ENCODE measurements around the gene ACYP2.

The ACYP2 gene

GRCh38 chr2:54347622-54348021 is 232.2 kb downstream of the ACYP2 start:
- H3K27ac ChIP-seq (ENCODE audit: low read depth, low read length, severe bottlenecking): no peak overlapping the region
- H3K36me3 ChIP-seq (ENCODE audit: control insufficient read depth, insufficient read depth, low read length): no peaks in the 10 kb centered on the region
- no peaks in the 10 kb centered on the region for H3K9me3 ChIP-seq (ENCODE audit: control insufficient read depth, low read length)
- WGBS, 2 experiments (ENCODE audit: insufficient coverage in 2 of 2): 33 to 81% methylated on average over 1 to 2 of the region's 3 CpGs
- no peaks in the 10 kb centered on the region for H3K4me1 ChIP-seq (ENCODE audit: control insufficient read depth, insufficient read depth, low read length, poor library complexity, severe bottlenecking)
- no peak overlapping the region for H3K4me3 ChIP-seq (ENCODE audit: extremely low read depth, insufficient read depth, low read length, poor library complexity, severe bottlenecking)

GRCh38 chr2:54348646-54349045 is 233.2 kb downstream of the ACYP2 start:
- no peak overlapping the region for H3K4me3 ChIP-seq (ENCODE audit: extremely low read depth, insufficient read depth, low read length, poor library complexity, severe bottlenecking)
- no peaks in the 10 kb centered on the region for H3K9me3 ChIP-seq (ENCODE audit: control insufficient read depth, low read length)
- 74 to 94% methylated on average over 2 of the region's 2 CpGs for WGBS, 2 experiments (ENCODE audit: insufficient coverage in 2 of 2)
- peaks cover 3% of the 10 kb centered on the region for H3K4me1 ChIP-seq (ENCODE audit: control insufficient read depth, insufficient read depth, low read length, poor library complexity, severe bottlenecking)
- H3K27ac ChIP-seq (ENCODE audit: low read depth, low read length, severe bottlenecking): no peak overlapping the region
- no peaks in the 10 kb centered on the region for H3K36me3 ChIP-seq (ENCODE audit: control insufficient read depth, insufficient read depth, low read length)

- H3K4me1 ChIP-seq (ENCODE audit: control insufficient read depth, insufficient read depth, low read length, poor library complexity, severe bottlenecking): peaks cover 3% of the 10 kb centered on the region
- H3K9me3 ChIP-seq (ENCODE audit: control insufficient read depth, low read length): no peaks in the 10 kb centered on the region
- H3K36me3 ChIP-seq (ENCODE audit: control insufficient read depth, insufficient read depth, low read length): no peaks in the 10 kb centered on the region
- H3K4me3 ChIP-seq (ENCODE audit: extremely low read depth, insufficient read depth, low read length, poor library complexity, severe bottlenecking): no peak overlapping the region
- H3K27ac ChIP-seq (ENCODE audit: low read depth, low read length, severe bottlenecking): no peak overlapping the region
- WGBS, 2 experiments (ENCODE audit: insufficient coverage in 2 of 2): 80 to 100% methylated on average over 1 of the region's 3 CpGs
Observed at GRCh38 chr2:54350426-54350825, 235.0 kb downstream of the ACYP2 start.

DNA sequence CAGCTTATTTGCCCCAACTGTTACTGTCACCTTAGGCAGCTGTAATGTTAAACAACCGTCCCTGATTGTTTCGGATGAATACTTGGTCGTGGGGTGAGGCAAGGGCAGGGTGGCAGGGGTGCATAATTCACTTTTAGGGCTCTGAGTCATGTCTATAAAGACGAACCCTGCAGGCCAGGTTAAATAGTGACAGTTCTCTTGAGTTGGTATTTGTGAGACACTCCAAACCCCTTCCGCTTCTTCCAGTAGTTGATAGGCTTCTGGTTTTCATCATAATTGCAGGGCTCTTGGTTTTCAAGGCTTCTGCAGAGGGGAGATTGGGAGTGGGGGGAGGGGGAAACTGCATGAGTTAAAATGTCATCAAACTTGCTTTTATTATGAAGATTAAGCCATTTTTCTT is 237.8 kb downstream of the ACYP2 start:
- Histone ChIP-seq H3K27ac (ENCODE audit: low read depth, low read length, severe bottlenecking) (peak overlapping the region; percentile 11), H3K9me3 (ENCODE audit: control insufficient read depth, low read length) (no peaks in the 10 kb centered on the region), H3K4me3 (ENCODE audit: extremely low read depth, insufficient read depth, low read length, poor library complexity, severe bottlenecking) (no peak overlapping the region), H3K36me3 (ENCODE audit: control insufficient read depth, insufficient read depth, low read length) (no peaks in the 10 kb centered on the region), H3K4me1 (ENCODE audit: control insufficient read depth, insufficient read depth, low read length, poor library complexity, severe bottlenecking) (peaks cover 3% of the 10 kb centered on the region)
- whole genome bisulfite sequencing, 2 experiments (ENCODE audit: insufficient coverage in 2 of 2): 38 to 48% methylated on average over 3 to 4 of the region's 5 CpGs
